WERI-Rb-1 (cell line): ENCODE results near the gene RIT2.

ENCODE experiments used
- DNase-seq: peaks from one replicate; pipeline ENCODE4 v3.0.0-alpha.2; 2020
- H3K27ac ChIP-seq: fragments of 250-450 bp; sonication (Bioruptor Pico); 2 replicates; pipeline ENCODE4 v1.5.1; 2020; ENCODE audit warnings: mild to moderate bottlenecking, moderate library complexity
- H3K27me3 ChIP-seq: fragments of 250-450 bp; sonication (Bioruptor Pico); 2 replicates; pipeline ENCODE4 v1.5.1; 2021; ENCODE audit warnings: mild to moderate bottlenecking, low read depth, moderate library complexity; ENCODE audit not compliant: insufficient read depth, severe bottlenecking
- H3K36me3 ChIP-seq: fragments of 250-450 bp; sonication (Bioruptor Pico); 2 replicates; pipeline ENCODE4 v1.5.1; 2020; ENCODE audit warnings: mild to moderate bottlenecking, moderate library complexity
- H3K4me3 ChIP-seq: 2 replicates; pipeline ENCODE4 v1.5.1; 2011; ENCODE audit warnings: low read depth, mild to moderate bottlenecking, control low read depth, low read length
- H3K9me3 ChIP-seq: fragments of 250-450 bp; sonication (Bioruptor Pico); 2 replicates; pipeline ENCODE4 v1.5.1; 2021; ENCODE audit warnings: mild to moderate bottlenecking, moderate library complexity; ENCODE audit not compliant: severe bottlenecking
- CTCF ChIP-seq: IDR thresholded peaks from 2 replicates; pipeline ENCODE4 v1.5.1; 2011; ENCODE audit warnings: low read depth, mild to moderate bottlenecking, control low read depth, inconsistent platforms, low read length

RIT2 gene

GRCh38 chr18:43009674-43010073, 105.8 kb downstream of the RIT2 start:
- Histone ChIP-seq H3K4me3 (no peak overlapping the region), H3K36me3 (no peaks in the 10 kb centered on the region), H3K27ac (no peak overlapping the region), H3K9me3 (no peaks in the 10 kb centered on the region), H3K27me3 (no peaks in the 10 kb centered on the region)
- no peak for TF ChIP-seq CTCF
- no peak for DNase-seq

DNA sequence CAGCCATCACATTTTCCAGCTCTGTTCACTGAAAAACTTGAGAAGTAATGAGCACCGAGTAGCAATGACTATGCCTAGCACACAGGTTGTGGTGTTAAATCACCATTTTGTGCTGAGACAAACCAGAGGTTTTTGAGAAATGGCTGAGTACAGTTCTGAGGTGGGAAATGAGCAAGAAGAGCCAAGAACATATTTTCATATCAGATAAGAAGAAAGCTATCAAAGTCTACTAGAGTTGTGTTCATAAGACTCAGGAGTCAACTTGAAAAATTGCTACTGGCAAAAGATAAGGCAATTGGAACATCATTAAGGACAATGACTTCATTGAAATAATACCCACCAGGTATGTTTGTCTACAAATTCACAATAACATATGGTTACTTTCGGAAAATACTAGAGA, 108.1 kb downstream of the RIT2 start:
- Histone ChIP-seq H3K4me3 (no peak overlapping the region), H3K9me3 (no peaks in the 10 kb centered on the region), H3K27ac (no peak overlapping the region), H3K27me3 (no peaks in the 10 kb centered on the region), H3K36me3 (no peaks in the 10 kb centered on the region)
- DNase-seq: no peak
- no peak for TF ChIP-seq CTCF

DNA sequence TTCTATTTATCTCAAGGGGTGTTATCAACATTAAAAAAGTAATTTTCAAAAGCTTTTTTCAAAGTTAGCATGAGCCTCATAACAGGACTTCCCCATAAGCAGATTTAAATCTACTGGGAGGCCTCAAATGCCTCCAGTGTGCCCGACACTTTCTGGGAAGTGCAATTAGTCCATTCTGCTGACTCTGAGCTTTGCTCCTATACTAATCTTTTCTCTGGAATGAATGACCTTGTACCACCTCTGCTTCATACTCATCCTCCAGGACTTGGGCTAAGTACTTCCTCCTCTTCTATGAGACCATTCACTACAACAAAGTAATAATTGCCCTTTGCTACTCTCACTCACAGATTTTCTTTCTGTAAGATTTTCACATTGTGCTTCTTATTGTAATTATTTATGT, 111.1 kb downstream of the RIT2 start:
- H3K27me3 ChIP-seq: no peaks in the 10 kb centered on the region
- H3K9me3 ChIP-seq: no peaks in the 10 kb centered on the region
- DNase-seq: peak; percentile 10
- H3K36me3 ChIP-seq: no peaks in the 10 kb centered on the region
- H3K27ac ChIP-seq: no peak overlapping the region
- no peak for TF ChIP-seq CTCF
- no peak overlapping the region for H3K4me3 ChIP-seq

GRCh38 chr18:43001821-43002220, 113.7 kb downstream of the RIT2 start:
- H3K36me3 ChIP-seq: no peaks in the 10 kb centered on the region
- H3K9me3 ChIP-seq: no peaks in the 10 kb centered on the region
- H3K27ac ChIP-seq: no peak overlapping the region
- no peak for TF ChIP-seq CTCF
- no peak for DNase-seq
- no peak overlapping the region for H3K4me3 ChIP-seq
- no peaks in the 10 kb centered on the region for H3K27me3 ChIP-seq

- no peak for TF ChIP-seq CTCF
- Histone ChIP-seq H3K27me3 (no peaks in the 10 kb centered on the region), H3K27ac (no peak overlapping the region), H3K36me3 (no peaks in the 10 kb centered on the region), H3K4me3 (no peak overlapping the region), H3K9me3 (no peaks in the 10 kb centered on the region)
- DNase-seq: no peak
Observed at GRCh38 chr18:42996824-42997223, 118.7 kb downstream of the RIT2 start.

- H3K27me3 ChIP-seq: no peaks in the 10 kb centered on the region
- no peak overlapping the region for H3K4me3 ChIP-seq
- TF ChIP-seq CTCF: no peak
- no peak overlapping the region for H3K27ac ChIP-seq
- H3K36me3 ChIP-seq: no peaks in the 10 kb centered on the region
- no peak for DNase-seq
- H3K9me3 ChIP-seq: no peaks in the 10 kb centered on the region
Observed at GRCh38 chr18:42980426-42980825, 135.1 kb downstream of the RIT2 start.
